GM19099 (cell line): ENCODE data around the gene UNCX.

Experiments
- POLR2A ChIP-seq: IDR thresholded peaks from 3 replicates; pipeline ENCODE4 v1.6.1; 2011; ENCODE audit warnings: low read depth; ENCODE audit not compliant: insufficient read length; ENCODE audit errors: extremely low read depth

The UNCX gene

GRCh38 chr7:1283337-1283736, 50.7 kb downstream of the UNCX start:
- TF ChIP-seq POLR2A = no peak

GRCh38 chr7:1283941-1284742, 51.5 kb downstream of the UNCX start:
- TF ChIP-seq POLR2A = no peak

- no peak for TF ChIP-seq POLR2A
Measured at GRCh38 chr7:1284743-1285458, 52.2 kb downstream of the UNCX start.

DNA sequence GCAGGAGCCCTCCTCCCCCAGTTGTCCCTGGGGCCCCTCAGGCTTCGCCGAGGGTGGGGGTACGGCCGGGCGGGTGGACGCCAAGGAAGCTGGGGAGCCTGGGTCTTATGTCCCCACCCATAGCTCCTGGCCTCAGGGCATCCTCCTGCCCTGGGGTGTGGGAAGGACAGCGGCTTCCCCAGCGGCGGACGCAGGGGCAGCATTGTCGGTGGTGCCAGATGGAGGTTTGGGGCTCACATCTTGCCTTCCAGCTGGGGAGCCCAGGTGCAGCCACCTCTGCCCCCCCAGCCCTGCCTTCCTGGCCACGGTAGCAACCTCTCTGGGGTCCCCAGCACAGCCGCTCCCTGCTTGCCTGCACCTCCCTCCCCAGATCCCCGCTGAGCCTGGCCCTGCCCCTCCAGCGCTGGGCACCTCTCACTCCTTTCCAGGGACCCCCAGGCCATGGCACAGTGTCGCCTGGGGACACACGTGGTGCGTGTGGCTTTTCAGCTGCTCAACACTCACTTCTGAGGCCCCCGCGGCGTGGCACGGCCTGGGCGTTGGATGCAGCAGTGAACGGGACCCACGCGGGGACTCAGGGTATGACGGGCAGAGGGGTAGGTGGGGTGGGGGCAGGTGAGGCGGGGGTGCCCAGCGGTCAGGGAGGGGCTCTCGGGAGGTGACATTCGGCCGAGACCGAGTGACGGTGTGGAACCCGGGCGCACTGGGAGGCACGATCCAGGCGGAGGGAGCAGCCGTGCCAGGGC, 53.1 kb downstream of the UNCX start:
- TF ChIP-seq POLR2A = no peak
